IgD-negative memory B cell (primary cell): ENCODE data around the gene CAPG. TPM values are rescaled to one million over a fixed set of nuclear protein-coding genes. Genes with fewer than 3 reads are reported as not detected.
"Not testable (repeated sequence)": the region's sequence is repeated elsewhere in the genome, so short reads cannot be mapped to it uniquely, and the experiment has no call there.

Experiments
- H3K27ac Mint-ChIP-seq, 3 donors: one replicate each; pipeline ENCODE4 v1.8.0; 2020 to 2022; ENCODE audit warnings: mild to moderate bottlenecking in 3 of 3, mixed read lengths in 3 of 3, moderate library complexity in 1 of 3
- H3K27me3 Mint-ChIP-seq: one replicate; pipeline ENCODE4 v1.8.0; 2021; ENCODE audit warnings: mixed read lengths
- H3K36me3 Mint-ChIP-seq: one replicate; pipeline ENCODE4 v1.8.0; 2020; ENCODE audit warnings: mild to moderate bottlenecking, mixed read lengths
- H3K4me1 Mint-ChIP-seq, 3 donors: one replicate each; pipeline ENCODE4 v1.8.0; 2020 to 2022; ENCODE audit warnings: mixed read lengths in 3 of 3, mild to moderate bottlenecking in 1 of 3
- H3K4me3 Mint-ChIP-seq, 4 donors: one replicate each; pipeline ENCODE4 v1.8.0; 2020 to 2022; ENCODE audit warnings: mild to moderate bottlenecking in 4 of 4, mixed read lengths in 4 of 4, moderate library complexity in 3 of 4
- H3K9me3 Mint-ChIP-seq, 3 donors: one replicate each; pipeline ENCODE4 v1.8.0; 2020 to 2021; ENCODE audit warnings: mixed read lengths in 3 of 3, mild to moderate bottlenecking in 1 of 3
- polyA plus RNA-seq: library from polyadenylated mRNA; unstranded; fragments of 300-500 nt; fragmentation: Illumina TruSeq; gene quantifications from one replicate; pipeline ENCODE4 v1.2.3, GENCODE V29; 2021

Gene CAPG
- polyA plus RNA-seq, 1 donor from 2014 or later = 542 TPM

DNA sequence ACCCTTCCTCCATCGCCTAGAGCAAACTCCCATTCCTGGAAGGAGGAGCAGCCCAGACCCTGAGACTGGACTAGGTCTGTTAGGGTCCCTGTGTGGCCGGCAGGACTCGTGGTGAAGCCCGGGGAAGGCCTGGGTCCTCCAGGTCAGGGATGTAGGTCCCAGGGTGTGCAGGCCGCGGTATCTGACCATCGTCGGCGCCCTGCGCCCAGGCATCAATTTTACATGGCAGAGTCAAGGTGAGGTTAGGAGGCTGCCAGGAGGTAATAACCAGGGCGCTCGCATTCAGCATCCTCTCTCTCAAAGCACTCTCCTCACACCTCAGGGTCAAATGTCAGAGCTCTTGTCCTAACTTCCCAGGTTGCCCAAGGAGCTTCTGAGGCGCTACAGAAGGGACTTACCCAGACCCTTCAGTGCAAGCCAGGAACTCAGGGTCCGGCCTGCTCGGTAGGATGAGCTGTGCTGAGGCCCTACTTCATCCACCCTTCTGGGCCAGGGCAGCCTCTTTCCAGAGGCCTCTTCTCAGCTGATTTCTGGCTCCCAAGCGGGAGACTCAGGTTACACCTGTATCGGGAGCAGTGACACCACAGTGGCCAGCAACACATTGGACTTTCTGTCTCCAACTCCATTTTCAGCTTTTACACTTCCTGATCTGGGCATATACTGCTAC is 9.0 kb upstream of the CAPG start:
- no peaks in the 10 kb centered on the region for H3K36me3 Mint-ChIP-seq
- no peaks in the 10 kb centered on the region for H3K9me3 Mint-ChIP-seq
- H3K4me1 Mint-ChIP-seq = peaks cover 16 to 31% (median 18%) of the 10 kb centered on the region in 3 donors

GRCh38 chr2:85418132-85419008 is 8.2 kb upstream of the CAPG start, which contains the start of gene SH2D6:
TSS of gene SH2D6 (plus strand) at chr2:85418714. CDS start at chr2:85429466, 10,752 bp downstream.
- no peaks in the 10 kb centered on the region for H3K9me3 Mint-ChIP-seq
- no peaks in the 10 kb centered on the region for H3K27me3 Mint-ChIP-seq
- peak within 1 kb of the TSS; percentile 89 to 100 (median 98) for H3K4me3 Mint-ChIP-seq
- peak within 1 kb of the TSS; percentile 91 to 99 (median 94) for H3K27ac Mint-ChIP-seq
- H3K36me3 Mint-ChIP-seq = no peaks in the 10 kb centered on the region
- peaks cover 16 to 35% (median 22%) of the 10 kb centered on the region in 3 donors for H3K4me1 Mint-ChIP-seq

More for the DNA sequence above, 9.0 kb upstream of the CAPG start:
- peak overlapping the region; percentile 91 to 99 (median 94) for H3K27ac Mint-ChIP-seq
- peak overlapping the region; percentile 89 to 100 (median 98) for H3K4me3 Mint-ChIP-seq
- no peaks in the 10 kb centered on the region for H3K27me3 Mint-ChIP-seq

DNA sequence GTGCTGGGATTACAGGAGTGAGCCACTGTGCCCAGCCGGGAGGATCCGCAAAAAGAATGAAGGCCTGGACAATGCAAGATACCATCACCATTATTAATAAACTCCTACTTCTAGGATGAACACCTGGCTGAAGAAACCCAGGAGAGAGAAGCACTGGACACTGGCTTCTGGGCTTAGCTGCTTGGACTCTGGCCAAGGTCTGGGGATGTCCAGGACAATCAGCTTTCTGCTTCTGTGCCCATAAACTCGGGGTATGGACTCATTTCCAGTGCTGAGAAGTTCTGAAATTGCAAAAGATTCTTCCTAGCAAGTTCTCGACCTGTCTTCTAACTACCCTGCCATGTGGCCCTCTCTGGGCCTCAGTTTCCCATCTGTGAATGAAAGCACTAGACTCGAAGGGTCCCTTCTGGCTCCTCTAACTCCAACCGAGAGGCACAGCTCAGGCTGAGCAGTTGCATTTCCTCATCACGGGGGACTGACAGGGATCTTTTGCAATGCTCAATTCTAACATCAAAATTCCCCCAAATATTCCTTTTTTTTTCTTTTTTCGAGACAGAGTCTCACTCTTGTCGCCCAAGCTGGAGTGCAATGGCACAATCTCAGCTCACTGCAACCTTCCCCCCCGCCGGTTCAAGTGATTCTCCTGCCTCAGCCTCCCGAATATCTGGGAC is 5.9 kb upstream of the CAPG start:
- H3K36me3 Mint-ChIP-seq = no peaks in the 10 kb centered on the region
- H3K4me1 Mint-ChIP-seq = peaks cover 22 to 42% (median 25%) of the 10 kb centered on the region in 3 donors
- H3K27ac Mint-ChIP-seq = peak overlapping the region in 2 of 3 donors; percentile 10 to 16
- no peaks in the 10 kb centered on the region for H3K9me3 Mint-ChIP-seq
- H3K27me3 Mint-ChIP-seq = no peaks in the 10 kb centered on the region
- peak overlapping the region in 1 of 4 donors; percentile 73 for H3K4me3 Mint-ChIP-seq

DNA sequence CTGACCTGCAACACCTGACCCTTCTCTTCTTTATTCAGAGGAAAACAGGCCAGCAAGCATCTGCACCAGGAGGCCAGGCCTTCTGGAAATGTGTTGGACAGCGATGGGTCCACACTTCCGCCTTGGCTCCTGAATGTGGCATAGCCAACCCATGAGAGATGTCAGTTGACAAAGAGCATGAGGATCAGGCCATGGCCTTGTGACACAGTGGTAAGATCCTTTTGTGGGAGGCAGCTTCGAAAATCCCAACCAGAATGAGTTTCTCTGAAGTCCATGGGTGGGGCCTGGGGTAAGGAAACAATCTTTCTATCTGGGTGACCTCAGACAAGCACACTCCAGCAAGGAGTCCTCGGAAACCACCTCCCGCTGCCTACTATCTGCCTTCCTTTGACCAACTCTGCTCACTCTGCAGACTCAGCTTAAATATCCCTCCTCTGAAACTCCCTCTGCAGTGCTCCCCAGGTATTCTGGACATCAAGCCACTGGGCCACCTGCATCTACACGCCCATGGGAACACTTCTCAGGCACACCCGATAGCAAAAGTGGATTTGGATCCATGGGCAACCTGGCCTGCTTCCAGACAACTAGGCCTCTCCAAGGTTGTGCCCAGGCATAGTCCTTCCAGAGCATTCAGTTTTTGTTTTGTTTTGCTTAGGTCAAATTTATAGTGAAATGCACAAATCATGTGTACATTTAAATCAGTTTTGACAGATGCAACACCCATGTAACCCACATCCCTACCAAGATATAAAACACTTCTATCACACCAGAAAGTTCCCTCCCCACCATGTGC is 4.8 kb upstream of the CAPG start:
- H3K4me1 Mint-ChIP-seq = peaks cover 22 to 41% (median 28%) of the 10 kb centered on the region in 3 donors
- H3K27me3 Mint-ChIP-seq = no peaks in the 10 kb centered on the region
- peak overlapping the region in 3 of 4 donors; percentile 8 to 73 (median 58) for H3K4me3 Mint-ChIP-seq
- H3K9me3 Mint-ChIP-seq = no peaks in the 10 kb centered on the region
- no peaks in the 10 kb centered on the region for H3K36me3 Mint-ChIP-seq
- peak overlapping the region in 2 of 3 donors; percentile 10 to 71 for H3K27ac Mint-ChIP-seq

GRCh38 chr2:85414421-85414759 is 4.2 kb upstream of the CAPG start:
- not testable (repeated sequence) for H3K27me3 Mint-ChIP-seq, H3K36me3 Mint-ChIP-seq, H3K9me3 Mint-ChIP-seq
- Mint-ChIP-seq H3K27ac (peak overlapping the region in 1 of 3 donors; percentile 71), H3K4me1 (peaks cover 18 to 37% (median 28%) of the 10 kb centered on the region in 3 donors), H3K4me3 (peak overlapping the region in 2 of 4 donors; percentile 8 to 58)

- peak overlapping the region; percentile 86 to 99 (median 97) for H3K4me3 Mint-ChIP-seq
- no peaks in the 10 kb centered on the region for H3K27me3 Mint-ChIP-seq
- H3K4me1 Mint-ChIP-seq = peaks cover 18 to 34% (median 29%) of the 10 kb centered on the region in 3 donors
- H3K9me3 Mint-ChIP-seq = no peaks in the 10 kb centered on the region
- H3K27ac Mint-ChIP-seq = peak overlapping the region; percentile 16 to 83 (median 77)
- no peaks in the 10 kb centered on the region for H3K36me3 Mint-ChIP-seq
Observed at GRCh38 chr2:85413592-85414420, 3.6 kb upstream of the CAPG start.

GRCh38 chr2:85411405-85411748 is 1.2 kb upstream of the CAPG start:
- Mint-ChIP-seq H3K4me1 (peaks cover 30 to 40% (median 36%) of the 10 kb centered on the region in 3 donors), H3K4me3 (peak overlapping the region in 3 of 4 donors; percentile 63 to 92 (median 87))

DNA sequence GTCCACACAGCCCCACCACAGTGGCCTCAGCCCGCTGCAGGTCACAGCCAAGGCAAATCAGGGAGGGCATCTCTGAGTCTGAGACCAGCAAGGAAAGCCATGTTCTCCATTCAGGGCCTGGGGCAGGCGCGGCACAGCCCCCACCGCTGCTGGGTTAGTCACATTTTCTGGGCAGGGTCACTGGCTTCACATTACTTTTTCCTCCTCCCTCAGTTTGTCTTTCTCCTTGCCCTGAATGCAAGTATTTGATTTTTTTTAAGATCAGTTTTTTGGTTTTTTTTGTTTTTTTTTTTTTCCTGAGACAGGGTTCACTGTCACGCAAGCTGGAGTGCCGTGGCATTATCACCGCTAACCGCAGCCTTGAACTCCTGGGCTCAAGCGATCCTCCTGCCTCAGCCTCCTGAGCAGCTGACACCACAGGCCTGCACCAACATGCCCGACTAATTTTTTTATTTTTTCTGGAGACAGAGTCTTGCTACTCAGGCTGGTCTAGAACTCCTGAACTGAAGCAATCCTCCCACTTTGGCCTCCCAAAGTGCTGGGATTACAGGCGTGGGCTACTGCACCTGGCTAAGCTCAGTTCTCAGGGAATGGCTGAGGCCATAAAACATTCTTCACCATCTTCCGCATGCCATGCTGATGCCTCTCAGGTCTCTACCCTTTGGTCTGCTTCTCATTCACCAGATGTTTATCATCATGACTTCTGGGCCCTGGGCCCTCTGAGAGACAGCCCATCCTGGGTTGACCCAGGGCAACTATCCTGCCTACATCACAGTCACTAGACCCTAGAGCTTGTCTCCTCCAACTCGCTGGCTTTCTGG is 628 bp upstream of the CAPG start:
- peaks cover 2% of the 10 kb centered on the region for H3K36me3 Mint-ChIP-seq
- peak overlapping the region; percentile 85 to 95 (median 94) for H3K27ac Mint-ChIP-seq
- H3K4me1 Mint-ChIP-seq = peaks cover 29 to 43% (median 34%) of the 10 kb centered on the region in 3 donors
- no peaks in the 10 kb centered on the region for H3K9me3 Mint-ChIP-seq
- peak overlapping the region; percentile 87 to 95 (median 92) for H3K4me3 Mint-ChIP-seq
- H3K27me3 Mint-ChIP-seq = no peaks in the 10 kb centered on the region

More at GRCh38 chr2:85411405-85411748, 1.2 kb upstream of the CAPG start:
- Mint-ChIP-seq H3K36me3 (peaks cover 2% of the 10 kb centered on the region), H3K27ac (peak overlapping the region in 2 of 3 donors; percentile 59 to 85), H3K27me3 (no peaks in the 10 kb centered on the region), H3K9me3 (no peaks in the 10 kb centered on the region)

DNA sequence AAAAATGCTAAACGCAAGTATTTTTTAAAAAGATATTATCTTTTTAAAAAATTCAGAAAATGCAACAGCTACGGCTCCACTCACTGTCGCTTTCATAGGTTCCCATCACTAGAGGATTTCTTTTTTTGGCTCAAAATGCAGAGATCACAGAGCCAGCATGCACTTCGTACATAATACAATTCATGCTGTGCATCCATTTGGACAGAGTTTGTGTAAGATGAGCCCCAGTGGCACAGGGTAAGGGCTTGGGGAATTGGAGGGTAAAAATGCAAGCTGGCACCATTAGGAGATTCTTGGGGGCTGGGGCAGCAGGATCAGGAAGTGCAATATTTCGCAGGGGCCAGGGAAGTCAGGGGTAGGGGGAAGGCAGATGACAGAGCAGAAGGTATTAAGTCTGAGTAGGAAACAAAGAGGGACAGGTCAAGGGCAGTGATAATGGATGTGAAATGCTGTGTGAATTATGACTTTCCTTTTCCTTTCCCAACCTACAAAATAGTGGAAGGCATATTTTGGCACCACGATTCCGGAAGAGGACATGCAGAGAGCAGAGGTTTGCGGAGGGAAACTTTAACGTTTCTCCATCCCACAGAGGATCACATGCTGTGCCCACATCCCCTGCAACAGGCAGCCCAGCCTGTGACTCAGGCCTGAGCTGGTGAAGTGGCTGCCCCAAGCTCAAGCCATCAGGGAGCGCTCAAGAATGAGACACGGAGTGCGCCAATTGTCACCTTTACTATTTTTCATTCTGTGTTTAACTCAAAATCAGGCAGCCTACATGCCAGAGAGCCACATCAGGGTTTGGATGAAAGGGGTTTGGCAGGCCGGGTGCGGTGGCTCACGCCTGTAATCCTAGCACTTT is 4.7 kb downstream of the CAPG start:
- Mint-ChIP-seq H3K4me3 (peak overlapping the region in 3 of 4 donors; percentile 67 to 82 (median 80)), H3K9me3 (no peaks in the 10 kb centered on the region), H3K4me1 (peaks cover 32 to 41% (median 32%) of the 10 kb centered on the region in 3 donors), H3K27ac (peak overlapping the region in 2 of 3 donors; percentile 37 to 88), H3K27me3 (no peaks in the 10 kb centered on the region), H3K36me3 (peaks cover 10% of the 10 kb centered on the region)

- no peaks in the 10 kb centered on the region for H3K9me3 Mint-ChIP-seq
- peak overlapping the region in 3 of 4 donors; percentile 52 to 90 (median 90) for H3K4me3 Mint-ChIP-seq
- peaks cover 14 to 21% (median 16%) of the 10 kb centered on the region in 3 donors for H3K4me1 Mint-ChIP-seq
- H3K27ac Mint-ChIP-seq = peak overlapping the region; percentile 80 to 88 (median 85)
- peaks cover 8% of the 10 kb centered on the region for H3K36me3 Mint-ChIP-seq
- no peaks in the 10 kb centered on the region for H3K27me3 Mint-ChIP-seq
Observed at GRCh38 chr2:85401844-85402243, 8.3 kb downstream of the CAPG start.

GRCh38 chr2:85401464-85401805 is 8.7 kb downstream of the CAPG start:
- Mint-ChIP-seq H3K36me3 (peaks cover 9% of the 10 kb centered on the region), H3K4me1 (peaks cover 16 to 24% (median 16%) of the 10 kb centered on the region in 3 donors), H3K4me3 (no peak overlapping the region), H3K27me3 (no peaks in the 10 kb centered on the region), H3K27ac (peak overlapping the region in 1 of 3 donors; percentile 69), H3K9me3 (no peaks in the 10 kb centered on the region)
